Activated T-cell treated with anti-CD3 and anti-CD28 coated beads for 24 hours (primary cell): ENCODE measurements around the gene RANBP2.
"Not testable (repeated sequence)": the region's sequence is repeated elsewhere in the genome, so short reads cannot be mapped to it uniquely, and the experiment has no call there.

Experiments used
- DNase-seq: peaks from one replicate; pipeline ENCODE4 v3.0.0-alpha.2; 2020; ENCODE audit warnings: low read depth

Gene RANBP2

DNA sequence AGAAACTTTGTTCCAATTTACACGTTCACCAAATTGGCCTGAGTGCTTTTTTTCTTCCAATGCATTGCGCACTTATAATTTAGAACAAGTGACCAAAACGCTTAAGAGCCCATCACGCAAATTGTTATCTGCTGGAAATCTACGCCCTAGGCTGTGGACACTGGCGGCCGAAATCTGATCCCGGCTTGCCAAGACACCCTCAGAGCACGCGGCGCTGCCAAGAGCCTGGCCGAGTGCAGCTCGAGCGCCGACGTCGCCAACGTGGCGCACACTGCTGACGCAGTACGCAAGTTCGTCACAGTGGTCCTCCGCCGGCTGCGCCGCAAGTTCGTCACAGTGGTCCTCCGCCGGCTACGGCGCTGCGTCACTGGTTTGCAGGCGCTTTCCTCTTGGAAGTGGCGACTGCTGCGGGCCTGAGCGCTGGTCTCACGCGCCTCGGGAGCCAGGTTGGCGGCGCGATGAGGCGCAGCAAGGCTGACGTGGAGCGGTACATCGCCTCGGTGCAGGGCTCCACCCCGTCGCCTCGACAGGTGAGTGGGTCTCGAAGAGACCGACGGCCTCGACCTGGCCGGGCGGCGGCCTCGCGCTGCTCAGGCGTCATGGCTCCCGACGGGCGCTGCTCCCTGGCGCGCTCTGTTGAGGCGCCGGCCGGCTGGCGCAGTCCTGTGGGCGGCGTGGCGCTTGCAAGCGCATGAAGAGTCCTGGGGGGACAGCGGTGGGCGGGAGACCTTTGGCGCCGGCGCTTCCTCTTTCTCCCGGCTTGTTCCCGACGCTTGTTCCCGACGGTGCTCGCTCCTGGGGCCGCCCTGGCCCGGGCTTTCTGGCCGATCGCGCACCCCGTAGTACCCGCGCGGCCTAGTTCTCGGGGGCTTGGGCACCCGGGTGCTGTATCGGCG, at the start of gene RANBP2:
Gene RANBP2 (plus strand): TSS at position 334 of the 896 bp plus-strand sequence. CDS start 125 bp downstream, at position 459.
- peak; percentile 90 for DNase-seq

DNA sequence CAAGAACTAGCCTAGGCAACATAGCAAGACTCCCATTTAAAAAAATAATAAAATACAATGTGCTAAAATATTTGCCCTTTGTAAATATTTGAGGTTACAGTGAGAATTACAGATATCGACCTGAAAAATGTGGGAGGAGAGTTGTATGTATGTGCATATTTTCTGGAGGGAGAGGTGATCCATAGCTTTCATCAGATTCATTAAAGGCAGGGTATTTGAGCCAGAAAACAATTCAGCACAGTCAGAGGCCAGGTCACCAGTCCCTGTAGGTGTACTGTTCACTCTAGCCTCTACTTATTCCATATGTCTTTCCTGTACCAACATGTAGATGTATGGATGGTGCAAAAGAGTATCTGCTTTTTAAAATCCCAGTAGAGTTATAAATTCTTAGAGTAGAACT, 49.0 kb upstream of the RANBP2 start:
- not testable (repeated sequence) for DNase-seq

DNA sequence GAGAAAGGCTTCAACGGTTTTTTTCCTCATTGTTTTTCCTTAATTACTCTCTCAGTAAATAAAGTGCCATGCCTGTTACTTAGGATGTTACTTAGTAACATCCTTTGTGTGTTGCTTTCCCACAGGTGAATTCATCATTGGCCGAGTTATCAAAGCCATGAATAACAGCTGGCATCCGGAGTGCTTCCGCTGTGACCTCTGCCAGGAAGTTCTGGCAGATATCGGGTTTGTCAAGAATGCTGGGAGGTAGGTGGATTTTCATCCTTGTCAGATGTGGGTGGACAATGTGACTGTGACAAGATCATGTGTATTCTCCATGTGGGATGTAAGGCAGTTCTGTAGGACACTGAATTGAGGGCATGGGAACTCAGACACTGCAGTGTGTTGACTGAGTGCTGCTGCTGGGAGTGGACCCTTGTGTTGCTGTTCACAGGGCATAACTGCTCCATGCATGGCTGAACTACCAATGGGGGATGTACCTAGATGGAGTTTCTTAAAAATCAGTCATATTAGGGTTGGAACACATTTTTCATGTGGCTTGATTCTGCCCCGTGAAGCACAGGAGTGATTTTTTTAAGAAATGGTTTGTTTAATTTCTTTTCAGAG, 47.0 kb upstream of the RANBP2 start:
- DNase-seq: not testable (repeated sequence)

DNA sequence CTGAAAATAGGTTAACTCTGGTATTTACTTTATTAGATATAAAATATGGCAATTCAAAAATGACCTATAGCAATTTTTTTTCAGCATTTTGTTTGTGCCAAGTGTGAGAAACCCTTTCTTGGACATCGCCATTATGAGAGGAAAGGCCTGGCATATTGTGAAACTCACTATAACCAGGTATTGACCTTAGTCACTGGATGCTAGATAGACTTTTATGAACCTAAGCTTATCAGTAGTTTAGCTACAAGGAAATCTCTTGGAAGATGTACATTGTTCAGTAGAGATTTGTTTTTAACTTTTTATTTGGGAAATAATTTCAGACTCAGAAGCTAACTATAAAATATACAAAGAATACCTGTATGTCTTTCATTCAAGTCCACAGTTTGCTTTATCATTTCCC, 42.8 kb upstream of the RANBP2 start:
- DNase-seq: not testable (repeated sequence)

DNA sequence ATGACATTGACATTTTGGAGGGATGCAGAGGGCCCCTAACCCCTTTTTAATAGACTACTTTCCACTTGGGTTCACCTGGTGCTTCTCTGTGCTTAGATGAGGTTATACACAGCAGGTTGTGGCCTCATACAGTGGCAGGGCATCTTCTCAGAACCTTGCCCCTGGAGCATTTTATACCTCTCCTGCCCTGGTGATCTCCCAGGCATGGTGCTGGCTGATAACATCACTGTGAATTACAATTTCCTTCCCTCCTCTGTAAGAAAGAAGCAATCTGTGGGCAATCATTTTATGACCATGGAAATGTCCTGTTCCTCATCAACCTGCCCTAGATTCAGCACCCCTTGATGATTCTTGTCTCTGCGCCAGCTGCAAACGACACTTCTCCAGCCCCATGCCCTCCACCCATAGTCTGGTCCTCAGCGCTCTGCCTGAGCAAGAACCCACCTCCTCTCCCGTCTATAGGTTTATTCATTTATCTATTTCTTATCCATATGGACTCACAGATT, 42.0 kb upstream of the RANBP2 start:
- not testable (repeated sequence) for DNase-seq

DNA sequence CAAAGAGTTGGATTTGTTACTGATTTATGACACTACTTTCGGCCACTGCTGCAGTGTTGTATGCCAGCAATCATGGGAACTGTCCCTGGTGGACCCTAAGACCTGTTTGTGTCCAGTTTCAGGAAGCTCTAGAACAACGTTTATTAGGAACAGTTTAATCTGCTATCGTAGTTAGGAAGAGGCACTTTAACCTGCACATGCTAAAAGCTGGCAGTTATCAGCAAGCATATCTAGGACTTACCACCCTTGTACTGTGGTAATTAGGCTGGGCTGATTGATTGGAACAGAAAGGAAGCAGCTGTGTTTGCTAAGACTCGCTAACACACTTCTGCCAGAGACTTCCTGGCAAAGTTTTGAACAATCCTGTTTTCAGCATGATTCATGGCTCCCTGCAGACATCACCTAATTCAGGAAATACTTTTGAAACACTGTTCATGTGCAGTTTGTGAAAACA, 41.1 kb upstream of the RANBP2 start:
- not testable (repeated sequence) for DNase-seq

DNA sequence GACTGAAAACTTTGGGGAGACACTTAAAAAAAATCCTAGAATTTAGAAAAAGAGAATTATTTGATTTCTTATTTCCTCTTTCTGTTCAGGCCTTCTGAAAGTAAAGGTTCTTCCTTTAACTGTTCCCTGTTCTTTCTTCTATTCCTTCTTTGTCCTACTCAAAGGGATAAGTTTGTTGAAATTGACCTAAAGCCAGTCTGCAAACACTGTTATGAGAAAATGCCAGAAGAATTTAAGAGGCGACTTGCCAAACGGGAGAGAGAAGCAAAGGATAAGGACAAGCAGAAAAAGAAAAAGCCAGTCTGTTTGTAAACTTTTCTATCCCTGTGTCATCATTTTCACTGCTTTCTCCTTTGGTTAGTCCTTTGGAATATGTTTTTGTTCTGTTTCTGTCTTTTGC, 38.5 kb upstream of the RANBP2 start:
- not testable (repeated sequence) for DNase-seq

DNA sequence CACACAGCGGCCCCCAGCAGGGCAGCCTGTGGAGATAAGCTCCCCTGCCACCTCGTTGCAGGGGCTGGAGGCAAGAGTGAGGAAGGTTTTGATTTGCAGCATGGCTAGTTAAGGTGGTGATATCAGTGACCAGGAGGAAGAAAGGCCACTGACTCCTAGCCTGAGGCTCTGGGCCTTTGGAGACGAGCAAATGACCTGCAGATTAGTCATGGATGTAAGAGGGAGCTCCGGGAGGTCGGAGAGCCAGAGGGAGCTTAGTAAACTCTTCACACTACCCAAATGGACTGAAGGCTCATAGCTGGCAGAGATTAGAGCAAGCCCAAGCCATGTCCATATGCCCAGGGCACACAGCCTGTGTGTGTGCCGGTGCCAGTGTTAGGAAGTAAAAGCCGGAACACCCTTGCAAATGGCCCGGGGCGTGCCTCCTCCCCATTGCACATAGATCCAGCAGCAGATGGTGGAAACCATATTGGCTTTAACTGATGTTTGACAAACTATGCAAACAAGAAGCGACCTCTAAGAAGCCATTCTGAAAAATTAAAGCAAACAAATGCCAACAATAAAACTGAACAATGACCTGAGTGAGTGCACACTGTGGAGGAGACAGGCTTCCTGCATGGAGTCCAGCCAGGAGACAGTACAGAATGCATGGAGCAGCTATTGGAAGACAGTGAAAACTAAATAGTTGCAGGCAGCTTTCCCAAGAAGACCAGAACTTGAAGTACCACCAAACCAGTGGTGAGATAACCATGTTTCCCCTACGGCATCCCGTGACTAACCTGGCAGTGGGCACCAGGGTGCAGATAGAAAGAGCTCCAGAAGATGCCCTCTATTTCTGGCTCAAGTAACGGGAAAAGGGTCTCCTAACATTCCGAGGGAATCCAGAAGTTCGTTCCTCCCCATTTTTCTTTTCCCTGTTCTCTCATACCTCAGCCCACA, 30.2 kb upstream of the RANBP2 start:
- DNase-seq: not testable (repeated sequence)

DNA sequence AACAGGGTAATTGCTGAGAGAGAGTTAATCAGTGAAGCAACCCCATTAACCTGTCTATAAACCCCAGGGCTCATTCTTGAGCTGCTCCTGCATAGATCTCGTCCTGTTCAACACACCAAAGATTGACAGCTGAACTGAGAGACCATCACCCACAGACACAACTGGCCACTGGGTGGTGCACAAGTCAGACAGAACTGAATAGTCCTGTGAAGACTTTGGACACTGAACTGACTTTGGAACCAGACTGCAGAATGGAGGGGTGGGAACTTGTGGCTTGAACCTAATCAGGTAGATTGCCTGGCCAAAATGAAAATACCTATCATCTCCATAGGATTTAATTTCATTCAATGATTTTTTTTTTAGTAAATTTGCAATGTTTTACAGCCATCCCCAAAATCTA, 29.3 kb upstream of the RANBP2 start:
- DNase-seq: not testable (repeated sequence)

DNA sequence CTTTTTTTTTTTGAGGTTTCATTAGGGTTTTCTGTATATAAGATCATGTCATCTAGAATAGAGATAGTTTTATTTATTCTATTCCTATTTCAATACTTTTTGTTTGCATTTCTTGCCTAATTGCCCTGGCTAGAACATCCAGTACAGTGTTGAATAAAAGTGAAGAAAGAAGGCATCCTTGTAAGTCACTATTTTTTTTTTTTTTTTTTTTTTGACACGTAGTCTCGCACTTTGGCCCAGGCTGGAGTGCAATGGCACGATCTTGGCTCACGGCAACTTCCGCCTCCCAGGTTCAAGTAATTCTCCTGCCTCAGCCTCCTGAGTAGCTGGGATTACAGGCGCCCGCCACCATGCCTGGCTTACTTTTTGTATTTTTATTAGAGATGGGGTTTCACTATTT, 27.8 kb upstream of the RANBP2 start:
- DNase-seq: no peak

DNA sequence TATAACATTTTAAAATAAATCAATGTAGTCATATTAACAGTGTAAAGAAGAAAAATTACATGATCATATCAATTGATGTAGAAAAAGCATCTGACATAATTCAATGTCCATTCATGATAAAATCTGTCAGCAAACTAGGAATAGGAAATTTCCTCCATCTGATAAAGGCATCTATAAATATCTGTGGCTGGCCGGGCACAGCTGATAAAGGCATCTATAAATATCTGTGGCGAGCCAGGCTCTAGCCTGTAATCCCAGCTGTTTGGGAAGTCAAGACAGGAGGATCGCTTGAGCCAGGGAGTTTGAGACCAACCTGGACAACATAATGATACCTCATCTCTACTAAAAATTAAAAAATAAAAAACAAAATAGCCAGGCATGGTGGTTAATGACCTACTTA, 18.1 kb upstream of the RANBP2 start:
- DNase-seq: no peak

DNA sequence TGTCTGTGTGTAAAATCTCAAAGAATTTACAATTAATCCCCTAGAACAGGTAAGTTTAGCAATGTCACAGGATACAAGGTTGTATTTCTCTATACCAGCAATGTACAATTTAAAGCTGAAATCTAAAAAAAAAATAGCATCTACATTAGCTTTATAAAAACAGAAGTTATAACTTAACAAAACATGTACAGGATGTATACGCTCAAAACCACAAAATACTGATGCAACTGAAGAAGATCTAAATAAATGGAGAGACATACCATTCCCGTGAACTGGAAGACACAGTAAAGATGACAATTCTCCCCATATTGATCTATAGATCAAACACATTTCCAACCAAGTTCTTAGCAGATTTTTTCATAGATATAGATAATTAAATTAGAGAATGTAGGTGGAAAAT, 17.5 kb upstream of the RANBP2 start:
- no peak for DNase-seq

DNA sequence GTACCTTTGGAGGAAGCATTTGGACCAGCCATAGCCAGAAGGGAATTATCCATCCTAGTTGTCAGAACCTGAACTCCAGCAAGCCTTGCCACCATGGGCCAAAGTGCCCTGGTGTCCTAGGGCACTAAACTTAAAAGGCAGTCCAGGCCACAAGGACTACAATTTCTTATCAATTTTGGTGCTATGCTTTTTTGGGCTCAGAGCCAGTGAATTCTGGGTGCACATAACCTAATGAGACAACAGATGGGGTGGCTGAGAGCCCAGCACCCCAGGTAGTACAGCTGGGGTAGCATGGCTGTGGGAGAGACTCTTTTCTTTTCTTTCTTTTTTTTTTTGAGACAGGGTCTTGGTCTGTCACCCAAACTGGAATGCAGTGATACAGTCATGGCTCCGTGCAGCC, 14.4 kb upstream of the RANBP2 start:
- DNase-seq: no peak

DNA sequence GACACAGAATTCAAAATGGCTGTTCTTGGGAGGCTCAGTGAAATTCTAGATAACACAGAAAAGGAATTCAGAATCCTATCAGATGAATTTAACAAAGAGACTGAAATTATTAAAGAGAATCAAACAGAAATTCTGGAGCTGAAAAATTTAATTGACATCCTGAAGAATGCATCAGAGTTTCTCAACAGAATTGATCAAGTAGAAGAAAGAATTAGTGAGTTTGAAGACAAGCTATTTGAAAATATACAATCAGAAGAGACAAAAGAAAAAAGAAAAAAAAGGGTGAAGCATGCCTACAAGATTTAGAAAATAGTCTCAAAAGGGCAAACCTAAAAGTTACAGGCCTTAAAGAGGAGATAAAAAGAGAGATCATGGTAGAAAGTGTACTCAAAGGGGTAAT, 12.0 kb upstream of the RANBP2 start:
- no peak for DNase-seq

DNA sequence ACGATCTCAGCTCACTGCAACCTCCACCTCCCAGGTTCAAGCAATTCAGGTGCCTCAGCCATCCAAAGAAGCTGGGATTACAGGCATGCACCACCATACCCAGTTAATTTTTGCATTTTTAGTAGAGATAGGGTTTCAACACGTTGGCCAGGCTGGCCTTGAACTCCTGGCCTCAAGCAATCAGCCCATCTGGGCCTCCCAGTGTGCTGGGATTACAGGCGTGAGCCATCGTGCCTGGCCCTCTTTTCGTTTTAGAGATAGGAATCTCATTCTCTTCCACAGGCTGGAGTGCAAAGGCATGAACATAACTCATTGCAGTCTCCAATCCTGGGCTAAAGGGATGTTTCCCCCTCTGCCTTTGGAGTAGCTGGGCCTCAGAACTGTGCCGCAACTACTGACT, 2.3 kb upstream of the RANBP2 start:
- DNase-seq: not testable (repeated sequence)

DNA sequence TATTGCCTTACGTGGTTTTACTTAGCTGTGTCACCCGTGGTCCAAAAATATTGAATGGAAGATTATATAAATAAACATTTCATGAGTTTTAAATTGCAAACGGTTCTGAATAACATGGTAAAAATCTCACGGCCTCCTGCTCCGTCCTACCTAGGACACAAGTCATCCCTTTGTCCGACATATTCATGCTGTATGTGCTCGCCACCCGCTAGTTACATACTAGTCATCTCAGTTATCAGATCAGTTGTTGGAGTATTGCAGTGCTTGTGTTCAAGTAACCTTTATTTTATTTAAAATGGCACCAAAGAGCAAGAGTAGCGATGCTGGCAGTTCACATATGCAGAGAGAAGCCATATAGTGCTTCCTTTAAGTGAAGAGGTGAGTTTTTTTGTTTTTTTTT, 6.8 kb downstream of the RANBP2 start:
- not testable (repeated sequence) for DNase-seq

DNA sequence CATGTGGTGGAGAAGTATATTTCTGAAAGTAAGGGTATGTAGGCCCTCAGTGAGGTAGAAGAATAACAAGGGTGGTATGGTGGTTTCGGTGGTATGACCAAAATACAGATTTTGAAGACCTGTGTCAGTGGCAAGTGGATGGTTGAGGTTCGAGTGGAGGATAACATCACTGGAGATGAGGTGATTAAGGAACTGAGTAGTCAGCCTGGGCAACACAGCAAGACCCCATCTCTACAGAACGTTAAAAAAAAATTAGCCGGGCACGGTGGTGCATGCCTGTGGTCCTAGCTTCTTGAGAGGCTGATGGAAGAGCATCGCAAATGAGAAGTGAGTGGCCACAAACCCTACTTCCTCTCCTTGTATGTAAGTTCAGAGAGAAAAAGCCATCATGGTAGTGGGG, 15.4 kb downstream of the RANBP2 start:
- DNase-seq: not testable (repeated sequence)

DNA sequence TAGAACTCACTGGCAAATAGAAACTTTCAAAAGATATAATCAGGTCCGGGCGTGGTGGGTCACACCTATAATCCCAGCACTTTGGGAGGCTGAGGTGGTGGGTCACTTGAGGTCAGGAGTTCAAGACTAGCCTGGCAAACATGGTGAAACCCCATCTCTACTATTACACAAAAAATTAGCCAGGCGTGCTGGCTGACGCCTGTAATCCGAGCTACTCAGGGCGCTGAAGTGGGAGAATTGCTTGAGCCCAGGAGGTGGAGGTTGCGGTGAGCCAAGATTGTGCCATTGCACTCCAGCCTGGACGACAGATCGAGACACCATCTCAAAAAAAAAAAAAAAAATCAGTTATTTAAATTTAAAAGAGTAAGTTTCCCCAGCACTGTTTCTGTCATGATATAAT, 38.7 kb downstream of the RANBP2 start:
- DNase-seq: not testable (repeated sequence)

DNA sequence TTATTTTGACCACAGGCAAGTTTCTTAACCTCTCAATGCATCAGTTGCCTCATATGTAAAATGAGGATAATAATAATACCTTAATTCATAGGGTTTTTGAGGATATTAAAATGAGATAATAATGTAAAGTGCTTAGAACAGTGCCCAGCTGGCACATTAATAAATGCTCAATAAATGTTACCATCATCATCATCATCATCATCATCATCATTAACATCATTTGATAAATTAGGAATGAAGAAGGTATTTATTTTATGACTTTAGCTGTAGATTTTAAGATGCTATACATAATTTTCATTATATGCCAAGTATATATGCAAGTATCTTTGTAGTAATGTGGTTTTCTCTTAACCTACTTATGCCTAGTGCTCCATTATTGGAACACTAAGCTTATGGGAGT, 43.3 kb downstream of the RANBP2 start:
- DNase-seq: not testable (repeated sequence)

DNA sequence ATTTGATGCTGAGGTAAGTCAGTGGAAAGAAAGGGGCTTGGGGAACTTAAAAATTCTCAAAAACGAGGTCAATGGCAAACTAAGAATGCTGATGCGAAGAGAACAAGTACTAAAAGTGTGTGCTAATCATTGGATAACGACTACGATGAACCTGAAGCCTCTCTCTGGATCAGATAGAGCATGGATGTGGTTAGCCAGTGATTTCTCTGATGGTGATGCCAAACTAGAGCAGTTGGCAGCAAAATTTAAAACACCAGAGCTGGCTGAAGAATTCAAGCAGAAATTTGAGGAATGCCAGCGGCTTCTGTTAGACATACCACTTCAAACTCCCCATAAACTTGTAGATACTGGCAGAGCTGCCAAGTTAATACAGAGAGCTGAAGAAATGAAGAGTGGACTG, 47.4 kb downstream of the RANBP2 start:
- not testable (repeated sequence) for DNase-seq

DNA sequence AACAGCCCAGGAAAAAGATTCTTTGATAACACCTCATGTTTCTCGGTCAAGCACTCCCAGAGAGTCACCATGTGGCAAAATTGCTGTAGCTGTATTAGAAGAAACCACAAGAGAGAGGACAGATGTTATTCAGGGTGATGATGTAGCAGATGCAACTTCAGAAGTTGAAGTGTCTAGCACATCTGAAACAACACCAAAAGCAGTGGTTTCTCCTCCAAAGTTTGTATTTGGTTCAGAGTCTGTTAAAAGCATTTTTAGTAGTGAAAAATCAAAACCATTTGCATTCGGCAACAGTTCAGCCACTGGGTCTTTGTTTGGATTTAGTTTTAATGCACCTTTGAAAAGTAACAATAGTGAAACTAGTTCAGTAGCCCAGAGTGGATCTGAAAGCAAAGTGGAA, 48.6 kb downstream of the RANBP2 start:
- not testable (repeated sequence) for DNase-seq

DNA sequence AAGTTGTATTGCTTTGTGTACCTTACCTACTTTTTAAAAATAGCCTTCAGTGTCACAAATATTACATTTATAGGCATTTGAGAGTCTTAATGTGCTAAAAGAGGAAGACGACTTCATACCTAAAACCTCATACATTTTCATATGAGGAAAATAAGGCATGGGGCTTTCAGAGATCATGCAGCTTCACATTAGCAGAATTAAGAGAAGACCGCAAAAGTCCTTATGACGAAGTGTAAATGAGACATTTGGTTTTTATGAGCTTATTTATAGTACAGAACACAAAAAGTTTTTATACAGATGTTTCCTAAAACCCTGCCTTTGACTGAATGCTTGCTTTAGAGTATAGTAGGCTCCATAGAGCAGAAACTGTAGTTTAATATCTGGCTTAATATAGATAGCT, 57.2 kb downstream of the RANBP2 start:
- no peak for DNase-seq
